ENCODE measurements around the gene TM4SF5.

Gene TM4SF5

DNA sequence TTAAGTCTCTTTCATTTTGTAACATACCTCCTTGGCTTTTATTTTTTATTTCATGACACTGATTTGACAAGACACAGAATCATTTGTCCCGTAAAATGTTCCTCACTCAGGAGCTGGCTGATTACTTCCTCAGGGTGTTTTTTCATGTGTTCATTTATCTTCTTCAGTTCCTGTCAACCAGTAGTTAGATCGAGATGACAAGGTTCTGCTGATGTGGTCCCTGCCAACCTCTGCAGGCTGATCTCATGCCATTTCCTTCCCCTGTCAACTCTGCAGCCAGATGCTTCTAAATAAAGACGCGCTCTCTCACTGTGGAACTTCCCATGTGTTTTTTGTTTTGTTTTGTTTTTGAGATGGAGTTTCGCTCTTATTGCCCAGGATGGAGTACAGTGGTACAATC is 23.8 kb upstream of the TM4SF5 start:
- DNase-seq (ENCODE audit: low read depth in 3 of 3), result no peak

GRCh38 chr17:4748686-4749085 is 23.0 kb upstream of the TM4SF5 start:
- no peak for DNase-seq (ENCODE audit: low read depth in 3 of 3)

GRCh38 chr17:4750606-4751005 is 21.1 kb upstream of the TM4SF5 start:
- DNase-seq (ENCODE audit: low read depth in 3 of 3), result no peak

GRCh38 chr17:4751932-4752331 is 19.8 kb upstream of the TM4SF5 start:
- no peak for DNase-seq (ENCODE audit: low read depth in 3 of 3)

DNA sequence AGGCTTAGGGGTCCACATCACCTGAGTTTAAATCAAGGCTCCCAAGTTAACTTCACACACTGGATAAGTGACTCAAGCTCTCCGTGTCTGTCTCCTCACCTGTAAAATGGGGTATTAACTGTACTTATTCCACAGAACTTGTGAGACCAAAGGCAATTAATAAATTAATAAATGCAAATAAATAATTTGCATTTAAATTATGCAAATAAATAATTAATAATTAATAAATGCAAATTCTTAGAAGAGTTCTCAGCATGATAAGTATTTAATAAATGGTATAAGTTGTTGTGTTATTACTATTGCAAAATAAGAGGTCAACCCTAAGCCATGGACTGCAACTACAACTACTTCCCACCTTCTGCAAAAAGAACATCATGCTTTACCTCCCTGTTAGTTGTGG is 18.3 kb upstream of the TM4SF5 start:
- DNase-seq (ENCODE audit: low read depth in 3 of 3), result no peak

- no peak for DNase-seq (ENCODE audit: low read depth in 3 of 3)
Observed at GRCh38 chr17:4759776-4760236, 11.9 kb upstream of the TM4SF5 start.

- DNase-seq (ENCODE audit: low read depth in 3 of 3), result no peak
Observed at GRCh38 chr17:4764595-4764994, 7.1 kb upstream of the TM4SF5 start.

- no peak for DNase-seq (ENCODE audit: low read depth in 3 of 3)
Observed at GRCh38 chr17:4766201-4766600, 5.5 kb upstream of the TM4SF5 start.

GRCh38 chr17:4766723-4767122 is 5.0 kb upstream of the TM4SF5 start:
- no peak for DNase-seq (ENCODE audit: low read depth in 3 of 3)

- no peak for DNase-seq (ENCODE audit: low read depth in 3 of 3)
Observed at GRCh38 chr17:4768298-4768697, 3.4 kb upstream of the TM4SF5 start.

DNA sequence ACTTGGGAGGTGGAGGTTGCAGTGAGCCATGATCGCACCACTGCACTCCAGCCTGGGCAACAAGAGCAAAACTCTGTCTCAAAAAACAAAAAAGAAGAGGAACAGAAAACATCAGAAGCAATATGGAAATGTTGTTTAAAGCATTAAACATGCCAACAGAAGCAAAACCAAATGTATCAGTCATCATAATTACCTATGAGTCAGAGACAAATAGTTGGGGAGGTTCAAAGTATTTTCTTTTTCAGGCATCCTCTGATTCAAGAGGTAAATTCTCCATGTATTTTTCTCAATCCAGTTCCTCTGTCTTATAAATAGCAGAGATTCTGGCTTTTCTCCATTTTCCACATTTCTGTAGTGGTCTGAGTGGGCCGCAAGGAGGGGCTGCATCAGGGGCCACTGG is 2.1 kb upstream of the TM4SF5 start:
- DNase-seq (ENCODE audit: low read depth in 3 of 3), result no peak

GRCh38 chr17:4772235-4772613 is 538 bp downstream of the TM4SF5 start:
- no peak for DNase-seq (ENCODE audit: low read depth in 3 of 3)

DNA sequence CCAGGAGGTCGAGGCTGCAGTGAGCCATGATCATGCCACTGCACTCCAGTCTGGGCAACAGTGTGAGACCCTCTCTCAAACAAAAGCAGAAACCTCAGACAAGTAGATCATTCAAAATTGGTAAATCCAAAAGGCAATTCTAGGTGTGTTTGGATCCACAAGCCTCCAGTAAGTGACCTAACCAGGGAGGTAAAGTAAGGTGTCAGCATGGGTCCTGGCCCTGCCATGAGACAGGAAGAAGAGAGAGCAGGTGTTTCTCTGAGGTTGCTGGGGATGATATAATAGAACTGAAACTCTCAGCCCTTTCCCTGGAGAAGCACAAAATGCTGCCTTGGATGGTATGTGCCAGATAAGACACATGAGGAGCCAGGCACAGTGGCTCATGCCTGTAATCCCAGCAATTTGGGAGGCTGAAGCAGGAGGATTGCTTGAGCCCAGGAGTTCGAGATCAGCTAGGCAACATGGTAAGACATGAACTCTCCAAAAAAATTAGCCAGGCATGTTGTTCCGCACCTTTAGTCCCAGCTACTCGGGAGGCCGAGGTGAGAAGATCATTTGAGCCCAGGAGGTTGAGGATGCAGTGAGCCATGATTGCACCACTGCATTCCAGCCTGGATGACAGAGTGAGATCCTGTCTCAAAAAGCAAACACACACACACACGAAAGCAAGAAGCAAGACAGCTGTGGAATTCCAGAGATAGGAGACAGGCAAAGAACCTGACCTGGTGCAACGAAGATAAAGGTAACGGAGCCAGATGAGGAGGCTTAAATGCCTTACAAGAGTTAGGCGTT is 6.5 kb downstream of the TM4SF5 start:
- no peak for DNase-seq (ENCODE audit: low read depth in 3 of 3)

DNA sequence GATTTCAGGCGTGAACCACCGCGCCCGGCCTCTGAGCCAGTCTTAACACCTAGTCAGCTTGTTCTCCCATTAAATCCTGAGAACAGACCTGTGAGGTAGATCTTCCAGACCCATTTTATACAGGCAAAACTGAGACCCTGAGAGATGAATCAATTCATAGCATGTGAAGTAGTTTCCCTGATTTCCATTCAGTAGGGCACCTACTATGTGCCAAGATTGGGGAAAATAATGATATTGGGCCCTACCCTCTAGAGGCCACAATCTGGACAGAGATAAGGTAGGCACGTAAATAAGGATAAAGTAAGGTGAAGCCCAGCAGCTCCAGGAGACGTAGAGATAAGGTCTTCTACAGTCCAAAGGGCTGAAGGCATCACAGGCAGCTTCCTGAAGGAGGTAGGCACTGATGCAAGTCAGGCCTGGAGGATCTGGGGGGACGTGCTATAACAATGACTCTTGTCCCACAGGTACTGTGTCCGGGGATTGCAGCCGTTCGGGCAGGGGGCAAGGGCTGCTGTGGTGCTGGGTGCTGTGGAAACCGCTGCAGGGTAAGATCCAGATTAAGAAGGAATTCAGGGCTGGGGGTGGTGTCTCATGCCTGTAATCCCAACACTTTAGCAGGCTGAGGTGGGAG is 8.8 kb downstream of the TM4SF5 start:
- DNase-seq (ENCODE audit: low read depth in 3 of 3), result no peak

DNA sequence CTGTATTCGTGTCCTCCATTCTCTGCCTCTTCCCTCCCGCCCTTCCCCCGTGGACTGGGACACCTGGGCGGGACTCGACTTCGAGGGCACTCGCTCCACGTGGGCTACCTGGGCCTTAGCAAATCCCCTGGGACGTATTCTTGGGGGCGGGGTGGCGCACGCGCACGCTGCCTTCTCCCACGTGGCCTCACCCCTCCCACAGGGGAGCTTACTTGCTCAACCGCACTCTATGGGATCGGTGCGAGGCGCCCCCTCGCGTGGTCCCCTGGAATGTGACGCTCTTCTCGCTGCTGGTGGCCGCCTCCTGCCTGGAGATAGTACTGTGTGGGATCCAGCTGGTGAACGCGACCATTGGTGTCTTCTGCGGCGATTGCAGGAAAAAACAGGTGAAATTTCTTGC is 11.0 kb downstream of the TM4SF5 start:
- DNase-seq (ENCODE audit: low read depth in 3 of 3), result no peak

GRCh38 chr17:4785311-4786105 is 13.8 kb downstream of the TM4SF5 start:
- DNase-seq (ENCODE audit: low read depth in 3 of 3), result no peak

- no peak for DNase-seq (ENCODE audit: low read depth in 3 of 3)
Observed at GRCh38 chr17:4786106-4786511, 14.4 kb downstream of the TM4SF5 start, which contains the start of gene VMO1. Gene VMO1 (minus strand): TSS chr17:4786364. CDS start chr17:4786352, 12 bp downstream.

DNA sequence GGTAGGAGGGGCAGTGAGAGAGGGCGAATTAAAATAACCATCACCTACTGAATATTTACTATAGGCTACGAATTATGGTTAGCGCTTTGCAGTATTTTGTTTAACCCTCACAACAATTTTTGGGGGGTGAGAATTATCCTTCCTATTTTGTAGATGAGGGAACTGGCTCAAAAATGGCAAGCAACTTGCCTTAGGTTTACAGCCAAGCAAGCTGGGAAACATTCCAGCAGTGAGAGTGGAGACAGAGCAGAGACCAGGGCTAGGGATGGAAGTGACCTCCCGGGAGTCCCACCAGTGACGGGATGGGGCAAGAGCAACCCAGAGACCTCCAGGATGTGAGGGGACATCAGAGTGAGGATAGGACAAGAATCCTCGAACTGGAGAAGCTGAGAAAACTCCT is 14.8 kb downstream of the TM4SF5 start:
- DNase-seq (ENCODE audit: low read depth in 3 of 3), result no peak

- DNase-seq (ENCODE audit: low read depth in 3 of 3), result no peak
Observed at GRCh38 chr17:4788159-4788806, 16.6 kb downstream of the TM4SF5 start.

DNA sequence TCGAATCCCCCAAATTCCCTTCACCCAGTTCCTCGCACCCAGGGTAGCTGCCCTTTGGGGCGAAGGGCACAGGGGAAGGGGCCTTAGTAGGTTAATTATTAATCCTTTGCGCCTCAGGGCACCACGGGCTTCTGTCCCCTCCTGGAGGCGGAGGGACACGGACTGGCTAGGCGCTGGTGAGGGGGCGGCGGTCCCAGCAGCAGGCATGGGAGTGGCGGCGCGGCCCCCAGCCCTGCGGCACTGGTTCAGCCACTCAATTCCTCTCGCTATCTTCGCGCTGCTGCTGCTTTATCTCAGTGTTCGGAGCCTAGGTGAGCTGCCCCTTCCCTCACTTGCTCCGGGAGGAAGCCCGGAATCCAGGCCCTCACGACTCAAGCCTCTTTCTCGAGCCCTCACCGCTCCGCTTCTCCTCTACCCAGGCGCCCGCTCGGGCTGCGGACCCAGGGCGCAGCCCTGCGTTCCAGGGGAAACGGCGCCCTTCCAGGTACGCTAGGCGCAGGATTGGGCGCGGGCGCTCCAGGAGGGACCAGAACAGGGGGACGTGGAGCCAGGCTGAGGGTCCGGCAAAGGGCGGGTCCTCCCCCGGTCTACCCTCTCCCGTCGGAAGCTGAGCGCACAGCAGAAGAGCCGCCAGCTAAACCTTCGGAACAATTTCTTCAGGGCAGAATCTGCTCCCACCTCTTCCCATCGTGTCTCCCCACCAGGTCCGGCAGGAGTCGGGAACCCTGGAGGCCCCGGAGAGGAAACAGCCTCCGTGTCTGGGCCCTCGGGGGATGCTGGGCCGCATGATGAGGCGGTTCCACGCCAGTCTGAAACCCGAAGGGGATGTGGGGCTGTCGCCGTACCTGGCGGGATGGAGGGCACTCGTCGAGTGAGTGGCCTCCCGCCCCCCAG is 17.4 kb downstream of the TM4SF5 start, which contains the start of gene GLTPD2:
Gene GLTPD2, plus strand, starts transcription at position 158 of the 894 bp plus-strand sequence. Its CDS starts 48 bp downstream, at position 206.
- DNase-seq (ENCODE audit: low read depth in 3 of 3), result no peak

DNA sequence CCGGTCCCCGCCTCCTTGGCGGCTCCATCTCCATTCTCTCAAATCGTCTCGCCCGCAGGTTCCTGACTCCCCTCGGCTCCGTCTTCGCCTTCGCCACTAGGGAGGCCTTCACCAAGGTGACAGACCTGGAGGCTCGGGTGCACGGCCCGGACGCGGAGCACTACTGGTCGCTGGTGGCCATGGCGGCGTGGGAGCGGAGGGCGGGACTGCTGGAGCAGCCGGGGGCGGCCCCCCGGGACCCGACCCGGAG is 17.9 kb downstream of the TM4SF5 start:
- no peak for DNase-seq (ENCODE audit: low read depth in 3 of 3)
